SK-N-SH (cell line): ENCODE data around the gene RAP2A. TPM values are rescaled to one million over a fixed set of nuclear protein-coding genes. Genes with fewer than 3 reads are reported as not detected.

Experiments used
- CTCF ChIA-PET: fragments of 300-600, 350-600 bp; formaldehyde crosslinking; extraction: SDS; loops from one replicate; lab custom pipeline; 2021; lab: Yijun Ruan, JAX
- POLR2A ChIA-PET: fragments of 350-600 bp; sonication (Branson Sonifier 250); formaldehyde crosslinking; extraction: SDS; loops from one replicate; lab custom pipeline; 2020; ENCODE audit warnings: antibody characterized with exemption, inconsistent platforms; lab: Yijun Ruan, JAX
- DNase-seq: peaks from one replicate; pipeline ENCODE4 v3.0.0; 2012
- H2AFZ ChIP-seq: fragments of 200-600 bp; sonication (generic); 2 replicates; pipeline ENCODE4 v1.8.1; 2016; ENCODE audit warnings: antibody characterized with exemption, mild to moderate bottlenecking, low read depth
- H3F3A ChIP-seq: fragments of 200-600 bp; sonication (generic); replicated peaks from 2 replicates; pipeline ENCODE3; 2016; ENCODE audit warnings: antibody characterized with exemption, mild to moderate bottlenecking; ENCODE audit not compliant: insufficient read depth
- H3K27ac ChIP-seq, 2 experiments: fragments of 200-500 bp in 1 of 2; fragments of 200-600 bp in 1 of 2; sonication (Bioruptor generic) in 1 of 2; sonication (generic), shearing (Covaris generic) in 1 of 2; 2 replicates each; pipeline versions ENCODE4 v1.5.1 to v1.6.1; 2014 to 2016; ENCODE audit warnings: low read depth in 2 of 2, inconsistent platforms in 1 of 2, low read length in 1 of 2, mild to moderate bottlenecking in 1 of 2, mixed read lengths in 1 of 2
- H3K27me3 ChIP-seq: fragments of 200-600 bp; sonication (generic), shearing (Covaris generic); 2 replicates; pipeline ENCODE4 v1.6.1; 2016; ENCODE audit warnings: mixed run types; ENCODE audit not compliant: insufficient read depth
- H3K36me3 ChIP-seq, 2 experiments: fragments of 200-500 bp in 1 of 2; fragments of 200-600 bp in 1 of 2; sonication (Bioruptor generic) in 1 of 2; sonication (generic) in 1 of 2; replicated peaks in 1 of 2; 2 replicates each; pipeline versions ENCODE3 to v1.5.1; 2014 to 2016; ENCODE audit warnings: low read length in 1 of 2, mild to moderate bottlenecking in 1 of 2; ENCODE audit not compliant: insufficient read depth in 2 of 2, control insufficient read depth in 1 of 2
- H3K4me1 ChIP-seq, 2 experiments: fragments of 200-500 bp in 1 of 2; fragments of 200-600 bp in 1 of 2; sonication (Bioruptor generic) in 1 of 2; sonication (generic), shearing (Covaris generic) in 1 of 2; 2 replicates each; pipeline versions ENCODE4 v1.5.1 to v1.6.1; 2014 to 2016; ENCODE audit warnings: low read depth in 1 of 2, low read length in 1 of 2, mixed run types in 1 of 2; ENCODE audit not compliant: insufficient read depth in 2 of 2, control insufficient read depth in 1 of 2
- H3K4me2 ChIP-seq: fragments of 200-600 bp; sonication (generic), shearing (Covaris generic); 2 replicates; pipeline ENCODE4 v1.6.1; 2017; ENCODE audit warnings: mixed run types
- H3K4me3 ChIP-seq, 2 experiments: fragments of 200-500 bp in 1 of 2; fragments of 200-600 bp in 1 of 2; sonication (Bioruptor generic) in 1 of 2; sonication (generic), shearing (Covaris generic) in 1 of 2; 2 replicates each; pipeline versions ENCODE4 v1.5.1 to v1.8.1; 2014 to 2016; ENCODE audit warnings: low read depth in 2 of 2, inconsistent platforms in 1 of 2, low read length in 1 of 2, mild to moderate bottlenecking in 1 of 2, mixed read lengths in 1 of 2, moderate library complexity in 1 of 2
- H3K79me2 ChIP-seq: fragments of 200-600 bp; sonication (generic); 2 replicates; pipeline ENCODE4 v1.8.1; 2017; ENCODE audit warnings: mild to moderate bottlenecking; ENCODE audit not compliant: insufficient read depth
- H3K9ac ChIP-seq: fragments of 200-600 bp; sonication (generic); 2 replicates; pipeline ENCODE4 v1.6.1; 2017; ENCODE audit warnings: mixed run types
- H3K9me2 ChIP-seq: fragments of 200-600 bp; sonication (generic); 2 replicates; pipeline ENCODE4 v1.6.1; 2017; ENCODE audit warnings: mixed run types
- H3K9me3 ChIP-seq: fragments of 200-600 bp; sonication (generic); 2 replicates; pipeline ENCODE4 v1.6.1; 2017; ENCODE audit warnings: mixed run types, mild to moderate bottlenecking, moderate library complexity
- H4K20me1 ChIP-seq: fragments of 200-600 bp; sonication (generic); 2 replicates; pipeline ENCODE4 v1.6.1; 2017; ENCODE audit warnings: mild to moderate bottlenecking, mixed run types; ENCODE audit not compliant: insufficient read depth
- CHD2 ChIP-seq: fragments of 150-350 bp; IDR thresholded peaks from 2 replicates; pipeline ENCODE4 v1.6.1; 2018; ENCODE audit warnings: low read length; ENCODE audit not compliant: partially characterized antibody
- ELF1 ChIP-seq: IDR thresholded peaks from 2 replicates; pipeline ENCODE4 v1.4.0; 2012
- FOXM1 ChIP-seq: IDR thresholded peaks from 2 replicates; pipeline ENCODE4 v1.4.0; 2012; ENCODE audit warnings: low read depth, mild to moderate bottlenecking
- GABPA ChIP-seq: IDR thresholded peaks from 2 replicates; pipeline ENCODE4 v1.4.0; 2012; ENCODE audit warnings: low read depth, mild to moderate bottlenecking
- JUND ChIP-seq: IDR thresholded peaks from 2 replicates; pipeline ENCODE4 v1.4.0; 2012
- MXI1 ChIP-seq: IDR thresholded peaks from 2 replicates; pipeline ENCODE4 v1.6.1; 2012; ENCODE audit warnings: mild to moderate bottlenecking, low read depth, low read length, improper control_type of control experiment
- NRF1 ChIP-seq: IDR thresholded peaks from 2 replicates; pipeline ENCODE4 v1.6.1; 2012; ENCODE audit warnings: low read depth, mild to moderate bottlenecking, low read length
- POLR2AphosphoS5 ChIP-seq: IDR thresholded peaks from 2 replicates; pipeline ENCODE4 v1.6.1; 2012; ENCODE audit warnings: low read depth, low read length
- RAD21 ChIP-seq: IDR thresholded peaks from 2 replicates; pipeline ENCODE4 v1.6.1; 2012; ENCODE audit warnings: mild to moderate bottlenecking, low read length
- RCOR1 ChIP-seq: fragments of 150-350 bp; IDR thresholded peaks from 2 replicates; pipeline ENCODE4 v1.6.1; 2017; ENCODE audit warnings: antibody characterized with exemption, low read length
- RXRA ChIP-seq: IDR thresholded peaks from 2 replicates; pipeline ENCODE4 v1.4.0; 2012; ENCODE audit warnings: low read depth, mild to moderate bottlenecking, borderline replicate concordance
- SIN3A ChIP-seq: IDR thresholded peaks from 2 replicates; pipeline ENCODE4 v1.6.1; 2012; ENCODE audit warnings: low read depth, mild to moderate bottlenecking, low read length, moderate library complexity, borderline replicate concordance
- SMC3 ChIP-seq: IDR thresholded peaks from 2 replicates; pipeline ENCODE4 v1.6.1; 2012; ENCODE audit warnings: low read depth, low read length, improper control_type of control experiment
- TCF12 ChIP-seq: IDR thresholded peaks from 2 replicates; pipeline ENCODE4 v1.4.0; 2012
- TEAD4 ChIP-seq: IDR thresholded peaks from 2 replicates; pipeline ENCODE4 v1.4.0; 2012; ENCODE audit warnings: mild to moderate bottlenecking, borderline replicate concordance; ENCODE audit not compliant: insufficient read depth
- YY1 ChIP-seq: IDR thresholded peaks from 2 replicates; pipeline ENCODE4 v1.4.0; 2012; ENCODE audit warnings: low read depth, mild to moderate bottlenecking
- WGBS: methylation state at CpG from one replicate; pipeline ENCODE4 v1.1.6; 2017; ENCODE audit warnings: low lambda C conversion rate; 5-methylcytosine and 5-hydroxymethylcytosine counted together
- polyA plus RNA-seq, 3 experiments: library from polyadenylated mRNA; depleted of rRNA; stranded (reverse); fragments of >200 nt; gene quantifications; 2 replicates each; pipeline ENCODE4 v1.2.3, GENCODE V29; 2012
- TF ChIP-seq, protein P1 (sequence below): IDR thresholded peaks from 2 replicates; pipeline ENCODE4 v1.4.0; 2012; ENCODE audit warnings: low read depth, borderline replicate concordance
- TF ChIP-seq, protein P2 (sequence below): fragments of 150-350 bp; IDR thresholded peaks from 2 replicates; pipeline ENCODE4 v1.6.1; 2017; ENCODE audit warnings: antibody characterized with exemption, low read length, low read depth, borderline replicate concordance
- TF ChIP-seq, protein P3 (sequence below): IDR thresholded peaks from 2 replicates; pipeline ENCODE4 v1.4.0; 2012; ENCODE audit warnings: low read depth
- TF ChIP-seq, protein P4 (sequence below): IDR thresholded peaks from 2 replicates; pipeline ENCODE4; 2012

The RAP2A gene
- polyA plus RNA-seq, 1 of the 3 experiments (the other 2 are of a cell fraction), result 6.5 TPM

DNA sequence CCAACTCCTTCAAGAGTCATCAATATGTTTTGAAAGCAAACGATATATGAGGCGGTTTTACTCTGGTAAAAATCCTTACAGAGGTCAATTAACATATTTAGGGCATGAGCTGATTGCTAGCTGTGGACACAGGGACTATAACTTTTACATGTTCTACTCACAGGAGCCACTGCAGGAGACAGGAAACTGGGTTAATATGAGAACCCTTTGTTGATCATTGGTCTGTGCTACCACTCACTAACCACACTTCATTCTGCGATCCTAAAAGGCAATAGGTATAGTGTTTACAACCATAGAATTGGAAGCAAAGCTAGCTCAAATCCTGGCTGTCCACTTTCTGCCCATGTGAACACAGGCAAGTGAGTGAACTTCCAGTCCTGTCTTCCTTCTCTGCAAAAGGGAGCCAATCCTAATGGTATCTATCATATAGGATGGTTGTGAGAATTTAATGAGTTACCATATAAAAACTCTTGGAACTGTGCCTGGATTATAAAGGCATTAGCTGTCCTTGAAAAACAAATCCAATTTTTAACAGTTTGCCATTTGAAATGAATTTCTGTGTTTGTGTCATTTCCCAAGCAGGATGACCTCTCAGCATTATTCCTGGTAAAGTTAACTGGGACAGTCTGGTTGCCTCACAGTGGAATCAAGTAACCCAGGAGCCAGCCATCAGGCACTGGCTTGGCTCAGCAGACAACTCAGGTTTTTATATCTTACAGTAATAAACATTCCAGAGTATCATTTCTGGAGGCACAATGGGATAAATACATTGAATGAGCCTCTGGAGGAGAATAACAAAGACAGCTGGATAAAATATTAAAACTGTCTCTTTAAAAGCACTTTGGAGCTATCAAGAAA lies 29.8 kb upstream of the RAP2A start:
- H3K9me3 ChIP-seq, result no peaks in the 10 kb centered on the region
- no peaks in the 10 kb centered on the region for H4K20me1 ChIP-seq
- POLR2A ChIA-PET, result no interaction called here
- no peak overlapping the region for H3K4me2 ChIP-seq
- no peak overlapping the region for H3K27ac ChIP-seq
- CTCF ChIA-PET, result no interaction called here
- H3F3A ChIP-seq, result no peaks in the 10 kb centered on the region
- WGBS, result 87% methylated on average over 3 of the region's 3 CpGs
- H2AFZ ChIP-seq, result no peak overlapping the region
- TF ChIP-seq RCOR1, result no peak
- no peak for TF ChIP-seq TCF12
- no peak for TF ChIP-seq MXI1
- TF ChIP-seq JUND, result no peak
- TF ChIP-seq YY1, result no peak
- no peak for TF ChIP-seq SMC3
- TF ChIP-seq, protein P1, sequence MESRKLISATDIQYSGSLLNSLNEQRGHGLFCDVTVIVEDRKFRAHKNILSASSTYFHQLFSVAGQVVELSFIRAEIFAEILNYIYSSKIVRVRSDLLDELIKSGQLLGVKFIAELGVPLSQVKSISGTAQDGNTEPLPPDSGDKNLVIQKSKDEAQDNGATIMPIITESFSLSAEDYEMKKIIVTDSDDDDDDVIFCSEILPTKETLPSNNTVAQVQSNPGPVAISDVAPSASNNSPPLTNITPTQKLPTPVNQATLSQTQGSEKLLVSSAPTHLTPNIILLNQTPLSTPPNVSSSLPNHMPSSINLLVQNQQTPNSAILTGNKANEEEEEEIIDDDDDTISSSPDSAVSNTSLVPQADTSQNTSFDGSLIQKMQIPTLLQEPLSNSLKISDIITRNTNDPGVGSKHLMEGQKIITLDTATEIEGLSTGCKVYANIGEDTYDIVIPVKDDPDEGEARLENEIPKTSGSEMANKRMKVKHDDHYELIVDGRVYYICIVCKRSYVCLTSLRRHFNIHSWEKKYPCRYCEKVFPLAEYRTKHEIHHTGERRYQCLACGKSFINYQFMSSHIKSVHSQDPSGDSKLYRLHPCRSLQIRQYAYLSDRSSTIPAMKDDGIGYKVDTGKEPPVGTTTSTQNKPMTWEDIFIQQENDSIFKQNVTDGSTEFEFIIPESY, result no peak
- no peak for TF ChIP-seq FOXM1
- no peak for TF ChIP-seq NRF1
- no peak for TF ChIP-seq ELF1
- TF ChIP-seq SIN3A, result no peak
- TF ChIP-seq, protein P2, sequence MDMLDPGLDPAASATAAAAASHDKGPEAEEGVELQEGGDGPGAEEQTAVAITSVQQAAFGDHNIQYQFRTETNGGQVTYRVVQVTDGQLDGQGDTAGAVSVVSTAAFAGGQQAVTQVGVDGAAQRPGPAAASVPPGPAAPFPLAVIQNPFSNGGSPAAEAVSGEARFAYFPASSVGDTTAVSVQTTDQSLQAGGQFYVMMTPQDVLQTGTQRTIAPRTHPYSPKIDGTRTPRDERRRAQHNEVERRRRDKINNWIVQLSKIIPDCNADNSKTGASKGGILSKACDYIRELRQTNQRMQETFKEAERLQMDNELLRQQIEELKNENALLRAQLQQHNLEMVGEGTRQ, result no peak
- TF ChIP-seq, protein P3, sequence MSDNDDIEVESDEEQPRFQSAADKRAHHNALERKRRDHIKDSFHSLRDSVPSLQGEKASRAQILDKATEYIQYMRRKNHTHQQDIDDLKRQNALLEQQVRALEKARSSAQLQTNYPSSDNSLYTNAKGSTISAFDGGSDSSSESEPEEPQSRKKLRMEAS, result no peak
- no peak for TF ChIP-seq CHD2
- TF ChIP-seq RAD21, result no peak
- TF ChIP-seq GABPA, result no peak
- no peak for TF ChIP-seq TEAD4
- TF ChIP-seq POLR2AphosphoS5, result no peak
- no peak for TF ChIP-seq RXRA
- TF ChIP-seq, protein P4, sequence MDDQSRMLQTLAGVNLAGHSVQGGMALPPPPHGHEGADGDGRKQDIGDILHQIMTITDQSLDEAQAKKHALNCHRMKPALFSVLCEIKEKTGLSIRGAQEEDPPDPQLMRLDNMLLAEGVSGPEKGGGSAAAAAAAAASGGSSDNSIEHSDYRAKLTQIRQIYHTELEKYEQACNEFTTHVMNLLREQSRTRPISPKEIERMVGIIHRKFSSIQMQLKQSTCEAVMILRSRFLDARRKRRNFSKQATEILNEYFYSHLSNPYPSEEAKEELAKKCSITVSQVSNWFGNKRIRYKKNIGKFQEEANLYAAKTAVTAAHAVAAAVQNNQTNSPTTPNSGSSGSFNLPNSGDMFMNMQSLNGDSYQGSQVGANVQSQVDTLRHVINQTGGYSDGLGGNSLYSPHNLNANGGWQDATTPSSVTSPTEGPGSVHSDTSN, result no peak
- no peaks in the 10 kb centered on the region for H3K4me1 ChIP-seq
- H3K9me2 ChIP-seq, result no peaks in the 10 kb centered on the region
- H3K9ac ChIP-seq, result no peak overlapping the region
- H3K4me3 ChIP-seq, result no peak overlapping the region
- DNase-seq, result no peak
- H3K36me3 ChIP-seq, result no peaks in the 10 kb centered on the region
- H3K79me2 ChIP-seq, result no peaks in the 10 kb centered on the region
- no peaks in the 10 kb centered on the region for H3K27me3 ChIP-seq
